NT2/D1 (cell line): ENCODE results near the gene KCNA3.

Source experiments
- SUZ12 ChIP-seq: IDR thresholded peaks from 2 replicates; pipeline ENCODE4 v1.6.1; 2011; ENCODE audit not compliant: insufficient read length, insufficient read depth; ENCODE audit errors: extremely low read depth
- YY1 ChIP-seq: IDR thresholded peaks from 2 replicates; pipeline ENCODE4 v1.6.1; 2011; ENCODE audit not compliant: insufficient read length, insufficient read depth
- ZNF274 ChIP-seq: IDR thresholded peaks from 2 replicates; pipeline ENCODE4 v1.6.1; 2011; ENCODE audit warnings: mild to moderate bottlenecking, low read depth, low read length

DNA sequence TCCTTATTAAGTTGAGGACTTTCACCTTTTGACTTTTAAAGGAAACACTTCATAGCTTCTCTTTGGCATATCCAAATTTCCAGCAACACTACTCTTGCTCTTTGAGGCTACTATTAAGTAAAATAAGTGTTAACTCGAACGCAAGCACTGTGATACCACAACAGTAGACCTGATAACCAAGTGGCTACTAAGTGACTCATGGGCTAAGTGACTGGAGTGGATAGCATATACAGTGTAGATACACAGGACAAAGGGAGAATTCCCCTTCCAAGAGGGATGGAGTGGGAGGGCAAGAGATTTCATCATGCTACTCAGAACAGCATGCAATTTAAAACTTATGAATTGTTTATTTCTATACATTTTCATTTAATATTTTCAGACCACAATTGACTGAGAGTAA is 9.8 kb upstream of the KCNA3 start:
- TF ChIP-seq SUZ12 (no peak), ZNF274 (no peak), YY1 (no peak)
